DND-41 (cell line): ENCODE data around the gene GSG1L.

ENCODE experiments used
- ATAC-seq: fragments of 200-7000 bp; cut with Tn5 transposase; 3 replicates; pipeline ENCODE4 v1.9.1; 2021; ENCODE audit warnings: low read depth; ENCODE audit not compliant: insufficient read depth
- DNase-seq: peaks from one replicate; pipeline ENCODE4 v3.0.0-alpha.2; 2020
- H2AFZ ChIP-seq: 2 replicates; pipeline ENCODE4 v1.6.0; 2012; ENCODE audit warnings: low read depth, low read length
- H3K27ac ChIP-seq: 2 replicates; pipeline ENCODE4 v1.5.1; 2012; ENCODE audit warnings: low read length, inconsistent platforms
- H3K27me3 ChIP-seq: fragments of 200-600 bp; sonication (generic); 2 replicates; pipeline ENCODE4 v1.6.0; 2012; ENCODE audit warnings: low read length, mild to moderate bottlenecking, inconsistent platforms; ENCODE audit not compliant: insufficient read depth, poor library complexity
- H3K36me3 ChIP-seq: 2 replicates; pipeline ENCODE4 v1.5.1; 2012; ENCODE audit warnings: low read length, inconsistent platforms; ENCODE audit not compliant: insufficient read depth
- H3K4me1 ChIP-seq: 2 replicates; pipeline ENCODE4 v1.5.1; 2012; ENCODE audit warnings: mild to moderate bottlenecking, low read length; ENCODE audit not compliant: insufficient read depth
- H3K4me2 ChIP-seq: 2 replicates; pipeline ENCODE4 v1.6.0; 2012; ENCODE audit warnings: mild to moderate bottlenecking, moderate library complexity, low read length, inconsistent platforms; ENCODE audit not compliant: insufficient read depth
- H3K4me3 ChIP-seq, 2 experiments: fragments of 200-600 bp in 1 of 2; shearing (Covaris generic) in 1 of 2; 2 replicates each; pipeline ENCODE4 v1.5.1; 2012 to 2016; ENCODE audit warnings: inconsistent platforms in 2 of 2, low read length in 2 of 2, mild to moderate bottlenecking in 2 of 2, low read depth in 1 of 2, moderate library complexity in 1 of 2
- H3K79me2 ChIP-seq: 2 replicates; pipeline ENCODE4 v1.6.0; 2012; ENCODE audit warnings: low read length, inconsistent platforms; ENCODE audit not compliant: insufficient read depth
- H3K9ac ChIP-seq: 2 replicates; pipeline ENCODE4 v1.6.0; 2012; ENCODE audit warnings: low read depth, mild to moderate bottlenecking, inconsistent platforms, low read length, moderate library complexity
- H3K9me3 ChIP-seq: 2 replicates; pipeline ENCODE4 v1.5.1; 2012; ENCODE audit warnings: low read length, moderate library complexity, mild to moderate bottlenecking, inconsistent platforms; ENCODE audit not compliant: insufficient read depth, severe bottlenecking
- H4K20me1 ChIP-seq: 2 replicates; pipeline ENCODE4 v1.6.0; 2012; ENCODE audit warnings: low read length; ENCODE audit not compliant: insufficient read depth
- CTCF ChIP-seq: IDR thresholded peaks from 2 replicates; pipeline ENCODE4 v1.5.1; 2012; ENCODE audit warnings: borderline replicate concordance, low read length, moderate library complexity, mild to moderate bottlenecking; ENCODE audit not compliant: poor library complexity, severe bottlenecking; ENCODE audit errors: extremely low read depth
- EZH2 ChIP-seq: IDR thresholded peaks from 3 replicates; pipeline ENCODE4 v1.6.1; 2012; ENCODE audit warnings: borderline replicate concordance, low read depth, mild to moderate bottlenecking, moderate library complexity, low read length, inconsistent platforms; ENCODE audit not compliant: severe bottlenecking

The GSG1L gene

GRCh38 chr16:28105297-28105696 lies 41.8 kb upstream of the GSG1L start:
- DNase-seq (no peak), ATAC-seq (no peak)
- Histone ChIP-seq H2AFZ (no peak overlapping the region), H3K4me1 (no peaks in the 10 kb centered on the region), H3K27ac (no peak overlapping the region), H3K9me3 (no peaks in the 10 kb centered on the region), H3K9ac (no peak overlapping the region), H3K79me2 (no peaks in the 10 kb centered on the region), H3K27me3 (no peaks in the 10 kb centered on the region), H3K4me3 (no peak overlapping the region), H3K4me2 (no peak overlapping the region), H3K36me3 (peaks cover 97% of the 10 kb centered on the region), H4K20me1 (peaks cover 18% of the 10 kb centered on the region; the same call in 1 of the 2 replicates)
- TF ChIP-seq EZH2, result no peak

- H3K79me2 ChIP-seq, result no peaks in the 10 kb centered on the region
- no peaks in the 10 kb centered on the region for H3K27me3 ChIP-seq
- H3K4me3 ChIP-seq, result no peak overlapping the region
- H4K20me1 ChIP-seq, result peaks cover 18% of the 10 kb centered on the region; the same call in 1 of the 2 replicates
- no peaks in the 10 kb centered on the region for H3K9me3 ChIP-seq
- H3K36me3 ChIP-seq, result peaks cover 95% of the 10 kb centered on the region
- no peak overlapping the region for H3K27ac ChIP-seq
- no peak for DNase-seq
- TF ChIP-seq EZH2 (no peak), CTCF (no peak)
- no peaks in the 10 kb centered on the region for H3K4me1 ChIP-seq
- no peak overlapping the region for H3K4me2 ChIP-seq
- no peak overlapping the region for H3K9ac ChIP-seq
- no peak overlapping the region for H2AFZ ChIP-seq
- no peak for ATAC-seq
These were observed 40.9 kb upstream of the GSG1L start for GRCh38 chr16:28104404-28104803.

GRCh38 chr16:28103516-28104170 lies 40.1 kb upstream of the GSG1L start:
- H3K36me3 ChIP-seq, result peaks cover 97% of the 10 kb centered on the region
- ATAC-seq, result no peak
- no peak overlapping the region for H3K9ac ChIP-seq
- H3K27ac ChIP-seq, result no peak overlapping the region
- H3K27me3 ChIP-seq, result no peaks in the 10 kb centered on the region
- TF ChIP-seq EZH2, result no peak
- no peak overlapping the region for H2AFZ ChIP-seq
- peaks cover 21% of the 10 kb centered on the region; the same call in 1 of the 2 replicates for H4K20me1 ChIP-seq
- no peak overlapping the region for H3K4me2 ChIP-seq
- H3K79me2 ChIP-seq, result no peaks in the 10 kb centered on the region
- no peak for DNase-seq
- H3K4me3 ChIP-seq, result no peak overlapping the region
- no peaks in the 10 kb centered on the region for H3K4me1 ChIP-seq
- no peaks in the 10 kb centered on the region for H3K9me3 ChIP-seq

- H3K36me3 ChIP-seq, result peaks cover 97% of the 10 kb centered on the region
- DNase-seq, result no peak
These were observed 38.0 kb upstream of the GSG1L start for GRCh38 chr16:28101533-28101890.

More at GRCh38 chr16:28101533-28101890, 38.0 kb upstream of the GSG1L start:
- Histone ChIP-seq H3K4me2 (no peak overlapping the region), H3K79me2 (no peaks in the 10 kb centered on the region), H3K9me3 (no peaks in the 10 kb centered on the region), H2AFZ (no peak overlapping the region), H4K20me1 (peaks cover 5% of the 10 kb centered on the region; the same call in 1 of the 2 replicates), H3K27ac (no peak overlapping the region), H3K9ac (no peak overlapping the region), H3K27me3 (no peaks in the 10 kb centered on the region), H3K4me1 (no peaks in the 10 kb centered on the region), H3K4me3 (no peak overlapping the region)
- ATAC-seq, result no peak
- TF ChIP-seq EZH2, result no peak
- no peak for TF ChIP-seq CTCF
